Stimulated activated CD8-positive, alpha-beta memory T cell treated with anti-CD3 and anti-CD28 coated beads, Interleukin-15, amount 100 ng/mL, for 4 hours (primary cell): ENCODE results near the gene CLEC16A.

ENCODE experiments used
- DNase-seq, 2 donors: peaks; one replicate each; pipeline ENCODE4 v3.0.0-alpha.2; 2020; ENCODE audit warnings: low read depth in 2 of 2

CLEC16A gene

DNA sequence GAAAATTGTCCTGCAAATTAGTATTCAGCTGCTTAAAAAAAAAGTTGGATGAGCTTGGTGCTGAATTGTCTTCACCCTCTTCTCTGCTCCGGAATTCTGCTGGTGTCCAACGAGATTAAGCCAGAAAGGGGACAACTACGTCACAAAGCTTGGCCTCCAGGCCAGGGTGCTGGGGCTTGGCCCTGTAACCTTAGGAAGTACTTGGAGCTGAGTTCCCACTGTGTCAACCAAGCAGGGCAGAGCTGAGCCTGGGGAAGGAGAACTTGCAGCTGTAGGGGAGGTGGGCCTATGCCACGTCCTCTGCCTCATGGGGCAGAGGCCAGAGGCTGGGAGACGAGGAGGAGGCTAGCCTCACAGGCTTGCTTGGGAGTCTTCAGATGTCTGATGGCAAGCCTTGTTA lies 71.2 kb downstream of the CLEC16A start:
- no peak for DNase-seq

DNA sequence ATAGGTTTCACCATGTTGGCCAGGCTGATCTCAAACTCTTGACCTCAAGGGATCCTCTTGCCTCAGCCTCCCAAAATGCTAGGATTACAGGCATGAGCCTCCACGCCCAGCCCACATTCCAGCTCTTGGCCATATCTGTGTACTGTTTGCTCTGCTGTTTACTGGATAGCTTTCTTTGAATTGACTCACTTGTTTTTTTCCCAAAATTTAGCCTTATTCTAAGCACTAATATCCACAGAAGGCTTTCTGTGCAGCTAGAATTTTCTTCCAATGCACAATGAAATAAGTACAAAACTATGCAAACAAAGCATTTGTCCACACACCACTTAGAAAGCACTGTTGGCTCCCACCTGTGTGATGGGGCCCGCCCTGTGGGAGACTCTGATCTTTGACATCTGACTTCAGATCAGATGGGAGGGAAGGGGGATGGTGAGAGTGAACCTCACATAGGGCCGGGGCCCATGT lies 72.2 kb downstream of the CLEC16A start:
- no peak for DNase-seq

DNA sequence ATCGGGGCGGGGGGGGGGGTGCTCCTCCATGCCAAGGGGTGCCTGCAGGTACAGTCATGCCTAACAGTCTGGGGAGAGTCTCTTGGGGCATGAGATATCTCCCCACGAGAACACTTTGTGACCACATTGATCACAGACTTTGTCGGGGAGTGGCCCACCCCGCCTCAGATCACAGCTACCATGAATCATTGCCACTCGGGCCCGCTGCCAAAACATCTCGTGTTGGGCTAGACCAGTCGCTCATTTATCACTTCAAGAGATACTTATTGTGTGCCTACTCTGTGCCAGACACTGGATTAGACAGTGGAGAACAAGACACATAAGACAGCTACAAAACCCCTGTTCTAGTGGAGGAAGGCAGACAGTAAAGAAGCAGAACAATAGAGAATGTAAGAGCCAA lies 72.6 kb downstream of the CLEC16A start:
- peak; percentile 28 to 33 for DNase-seq

DNA sequence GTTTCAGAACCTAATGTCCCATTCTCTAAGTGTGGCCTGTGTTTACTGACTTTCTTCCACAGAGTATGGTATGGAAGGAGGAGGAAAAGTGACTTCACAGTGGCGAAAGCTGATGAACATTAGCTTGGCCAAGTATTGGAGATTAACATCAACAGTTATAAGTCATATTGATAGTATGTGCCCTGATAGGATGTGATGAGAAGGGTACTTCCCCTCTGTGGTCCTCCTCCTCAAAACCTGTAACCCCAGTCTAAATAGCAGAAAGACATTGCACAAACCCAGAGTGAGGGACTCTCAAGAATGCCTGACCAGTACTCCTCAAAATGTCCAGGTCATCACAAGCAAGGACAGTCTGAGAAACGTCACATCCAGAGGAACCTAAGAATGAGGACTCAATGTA lies 73.1 kb downstream of the CLEC16A start:
- no peak for DNase-seq

DNA sequence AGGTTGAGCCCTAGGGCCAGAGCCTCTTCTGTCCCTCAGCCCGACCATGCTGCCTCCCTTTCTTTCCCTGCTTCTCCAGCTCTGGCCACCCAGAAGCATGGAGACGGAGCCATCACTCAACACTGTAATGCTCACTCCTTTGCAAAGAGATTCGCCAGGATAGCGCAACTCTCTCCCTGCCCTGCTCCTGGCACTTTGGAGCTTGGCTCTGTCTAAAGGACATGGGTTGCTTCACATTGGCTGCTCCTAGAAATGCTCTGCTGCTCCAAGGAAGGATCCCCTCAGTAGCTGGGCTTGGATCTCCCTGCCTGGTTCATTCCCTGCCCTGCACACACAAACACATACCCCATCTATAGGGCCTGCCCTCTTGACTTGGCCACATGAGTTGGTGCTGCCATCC lies 76.0 kb downstream of the CLEC16A start:
- no peak for DNase-seq

DNA sequence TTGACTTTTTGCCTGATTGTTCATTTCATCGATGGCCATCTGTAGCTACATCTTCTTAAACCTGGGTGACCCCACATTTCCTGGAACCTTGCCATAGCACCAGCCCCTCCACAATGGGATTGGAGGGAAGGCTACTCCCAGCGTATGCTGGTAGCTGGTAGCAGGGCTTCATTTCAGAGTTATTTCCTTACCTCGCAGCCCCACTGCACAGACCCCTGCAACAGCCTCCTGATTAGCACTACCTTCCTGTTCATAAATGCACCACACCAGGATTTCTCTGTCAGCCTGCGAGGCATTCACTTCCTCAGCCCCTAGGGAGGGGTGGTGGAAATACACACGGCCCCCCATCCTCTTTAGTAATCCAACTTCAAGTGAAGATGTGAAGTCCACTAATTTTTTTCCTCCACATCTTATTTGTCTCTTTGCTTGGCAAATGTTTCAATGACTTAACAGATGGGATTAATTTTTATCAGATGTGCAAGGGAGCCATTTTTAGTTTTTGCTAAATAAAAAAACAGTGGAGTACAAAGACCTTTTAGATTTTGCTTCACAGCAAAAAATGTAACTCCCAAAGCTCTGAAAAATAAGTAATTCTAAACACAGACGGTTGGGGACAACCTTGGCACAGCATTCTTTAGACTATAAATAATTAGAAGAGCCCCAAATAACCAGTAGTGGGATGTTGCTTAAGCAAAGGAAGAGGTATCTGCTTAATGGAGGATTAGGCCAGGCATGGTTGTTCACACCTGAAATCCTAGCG lies 76.6 kb downstream of the CLEC16A start:
- DNase-seq = no peak

DNA sequence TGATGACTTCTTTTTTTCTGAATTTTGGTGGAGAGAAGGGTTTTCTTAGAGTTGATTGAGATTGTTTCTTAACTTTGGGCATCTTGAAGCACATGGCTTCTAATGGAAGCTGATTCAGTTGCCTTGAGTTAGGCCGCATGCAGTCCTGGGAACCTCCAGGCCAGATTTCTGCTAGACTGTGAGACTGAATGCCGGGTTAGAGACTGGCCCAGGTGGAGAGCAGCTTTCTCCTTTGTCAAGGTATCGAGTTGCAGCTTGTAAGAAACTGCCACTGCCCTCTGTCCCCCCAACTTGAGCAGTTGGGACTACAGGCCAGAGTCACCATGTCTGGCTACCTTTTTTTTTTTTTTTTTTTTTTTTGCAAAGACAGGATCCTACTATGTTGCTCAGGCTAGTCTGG lies 77.6 kb downstream of the CLEC16A start:
- DNase-seq = no peak

DNA sequence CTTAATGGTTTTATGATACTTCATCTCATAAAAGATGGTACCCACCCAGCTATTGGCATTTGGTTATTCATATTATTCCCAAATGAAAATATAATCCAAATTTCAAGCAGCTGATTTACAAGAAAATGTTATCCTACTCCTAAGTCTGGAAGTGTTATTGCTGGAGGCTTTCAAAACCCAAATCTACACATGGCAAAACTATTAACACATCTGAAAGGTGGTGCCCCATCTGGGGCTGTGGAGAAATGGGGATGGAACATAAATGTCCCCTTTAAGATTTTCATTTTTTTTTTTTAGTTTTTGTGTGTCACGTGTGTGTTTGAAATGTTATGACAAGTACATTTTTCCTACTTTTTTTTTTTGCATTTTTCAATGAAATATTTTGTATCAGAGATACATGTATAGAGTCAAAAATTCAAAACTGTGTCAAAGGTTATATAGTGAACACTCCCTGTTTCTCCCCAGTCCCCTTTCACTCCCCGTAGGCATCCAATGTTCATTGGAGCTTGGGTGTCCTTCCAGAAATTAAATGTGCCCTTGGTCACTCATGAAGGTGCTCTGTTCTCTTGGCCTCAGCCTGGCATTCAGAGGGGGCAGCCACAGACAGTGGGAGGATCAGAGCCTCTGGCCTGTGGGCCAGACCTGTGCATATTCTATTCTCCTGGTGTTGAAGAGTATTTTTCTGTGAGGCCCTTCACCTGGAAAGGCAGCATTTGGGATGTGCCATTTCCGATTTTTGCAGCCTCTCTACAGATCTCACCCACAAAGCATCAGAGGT lies 79.1 kb downstream of the CLEC16A start:
- no peak for DNase-seq

DNA sequence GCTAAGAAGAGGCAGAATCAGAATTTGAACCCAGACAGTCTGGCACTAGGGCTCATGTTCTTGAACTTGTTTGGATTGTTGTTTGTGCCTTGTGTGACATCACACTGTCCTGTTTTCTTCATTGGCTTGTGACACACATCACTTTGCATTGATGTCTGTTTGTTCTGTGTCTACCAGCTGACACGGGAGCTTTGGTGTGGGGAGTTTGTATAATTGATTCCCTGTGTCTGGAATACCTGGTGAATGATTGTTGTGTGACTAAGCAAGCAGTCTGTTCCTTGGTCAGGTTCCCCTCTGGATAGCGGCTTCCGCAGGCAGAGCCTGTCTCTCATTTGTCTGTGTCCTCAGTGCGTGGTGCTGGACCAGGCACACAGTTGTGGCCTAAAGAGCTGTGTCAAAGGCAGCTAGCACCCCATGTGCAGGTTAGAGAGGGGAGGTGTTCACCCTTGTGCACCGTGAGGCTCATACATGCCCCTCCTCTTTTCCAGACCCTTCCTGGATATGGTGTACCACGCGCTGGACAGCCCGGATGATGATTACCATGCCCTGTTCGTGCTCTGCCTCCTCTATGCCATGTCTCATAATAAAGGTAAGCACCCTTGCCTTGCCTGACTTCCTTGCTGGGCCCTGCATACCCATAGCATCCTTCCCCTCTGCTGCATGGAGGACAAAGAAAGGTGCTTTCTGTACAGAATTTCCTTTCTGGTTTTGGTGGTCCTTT lies 80.1 kb downstream of the CLEC16A start:
- DNase-seq = no peak

DNA sequence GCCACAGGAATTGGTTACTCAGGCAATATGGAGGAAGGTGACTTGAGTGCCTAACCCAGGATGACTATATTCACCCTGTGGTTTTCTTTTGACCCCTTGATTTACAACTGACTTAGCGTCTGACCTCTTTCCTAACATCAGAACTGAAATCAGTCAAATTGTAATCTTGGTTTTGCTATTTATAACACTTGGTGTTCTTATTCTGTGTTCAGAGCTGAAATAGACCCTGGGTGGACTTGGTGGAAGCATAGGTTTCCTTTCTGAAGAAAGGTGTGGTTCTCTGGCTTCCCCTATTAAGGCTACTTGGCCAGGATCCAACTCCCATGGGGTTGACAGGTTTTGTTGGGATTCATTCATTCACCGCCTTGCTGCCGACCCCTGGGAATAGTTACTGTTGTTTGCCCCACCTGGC lies 80.8 kb downstream of the CLEC16A start:
- DNase-seq = no peak

DNA sequence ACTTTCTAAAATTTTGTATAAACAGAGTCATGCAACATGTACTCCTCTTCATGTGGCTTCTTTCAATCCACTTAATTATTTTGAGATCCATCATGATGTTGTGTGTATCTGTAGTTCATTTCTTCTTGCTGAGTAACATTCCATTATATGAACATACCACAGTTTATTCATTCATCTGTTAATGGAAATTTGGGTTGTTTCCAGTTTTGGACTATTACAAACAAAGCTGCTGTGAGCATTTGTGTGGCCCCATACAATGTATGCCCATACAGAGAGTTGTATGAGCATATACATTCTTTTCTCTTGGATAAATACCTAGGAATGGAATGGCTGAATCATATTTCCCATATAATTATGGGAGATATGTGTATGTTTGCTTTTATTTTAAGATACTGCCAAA lies 85.6 kb downstream of the CLEC16A start:
- no peak for DNase-seq

DNA sequence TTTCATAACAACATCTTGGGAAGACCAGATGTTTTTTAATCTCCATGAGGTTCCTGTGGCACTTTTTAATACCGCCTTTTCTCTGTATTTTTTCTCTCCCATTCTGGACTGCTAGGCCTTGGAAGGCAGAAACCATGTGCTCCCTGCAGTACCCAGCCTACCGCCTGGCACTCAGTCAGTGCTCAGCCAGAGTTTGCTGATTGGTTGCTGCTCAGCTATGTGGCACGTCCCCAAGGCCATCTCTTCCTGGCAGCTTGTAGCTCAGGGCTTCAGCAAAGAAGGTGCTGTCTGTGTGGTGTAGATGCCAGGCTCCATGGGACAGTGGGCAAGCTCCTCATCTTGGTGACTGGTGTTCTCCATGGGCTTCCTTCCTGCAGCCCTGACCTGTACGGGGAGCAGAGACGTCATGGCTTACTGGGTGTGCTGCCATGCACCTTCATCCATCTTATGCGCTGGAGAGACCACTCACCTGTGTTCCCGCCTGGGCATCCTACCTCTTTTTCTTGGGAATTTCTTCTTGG lies 86.7 kb downstream of the CLEC16A start:
- DNase-seq = no peak

DNA sequence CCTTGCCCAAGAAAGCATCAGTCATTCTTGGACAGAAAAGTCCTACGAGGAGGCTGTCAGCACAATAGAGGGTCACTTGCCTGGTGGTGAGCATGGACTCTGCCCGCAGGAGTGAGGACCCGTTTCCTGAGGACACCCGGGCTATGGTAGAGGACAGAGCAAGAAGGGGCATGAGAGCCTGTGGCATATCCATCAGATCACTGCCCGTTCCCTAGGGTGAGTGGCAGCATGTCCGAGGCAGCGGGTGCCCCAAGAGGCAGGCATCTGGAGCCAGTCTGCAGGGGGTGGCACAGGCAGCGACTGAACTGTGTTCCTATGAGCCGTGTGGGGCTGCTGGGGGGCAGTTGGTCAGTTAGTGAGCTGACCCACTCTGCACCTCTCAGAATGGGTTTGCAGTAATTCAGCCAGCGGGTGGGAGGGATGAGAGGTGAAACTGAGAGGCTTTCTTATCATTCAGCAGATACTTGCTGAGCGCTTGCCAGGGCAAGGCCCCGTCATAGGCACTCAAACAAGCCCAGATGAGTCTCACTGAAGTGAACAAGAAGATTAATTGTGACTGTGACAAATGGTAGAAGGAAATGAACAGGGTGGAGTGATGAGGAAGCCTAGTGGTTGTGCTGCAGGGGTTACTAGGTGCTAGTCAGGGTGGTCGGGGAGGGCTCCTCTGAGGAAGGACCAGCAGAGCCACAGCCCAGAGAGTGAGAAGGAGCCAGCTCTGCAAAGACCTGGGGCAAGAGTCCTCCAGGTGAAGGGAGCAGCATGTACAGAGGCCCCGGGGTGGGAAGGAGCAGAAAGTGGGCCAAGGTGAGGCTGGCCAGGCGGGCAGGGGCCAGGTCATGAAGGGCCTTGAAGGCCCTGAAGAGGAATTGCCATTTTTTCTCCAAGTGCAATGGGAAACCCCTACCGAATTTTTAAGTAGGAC lies 87.9 kb downstream of the CLEC16A start:
- DNase-seq = no peak

DNA sequence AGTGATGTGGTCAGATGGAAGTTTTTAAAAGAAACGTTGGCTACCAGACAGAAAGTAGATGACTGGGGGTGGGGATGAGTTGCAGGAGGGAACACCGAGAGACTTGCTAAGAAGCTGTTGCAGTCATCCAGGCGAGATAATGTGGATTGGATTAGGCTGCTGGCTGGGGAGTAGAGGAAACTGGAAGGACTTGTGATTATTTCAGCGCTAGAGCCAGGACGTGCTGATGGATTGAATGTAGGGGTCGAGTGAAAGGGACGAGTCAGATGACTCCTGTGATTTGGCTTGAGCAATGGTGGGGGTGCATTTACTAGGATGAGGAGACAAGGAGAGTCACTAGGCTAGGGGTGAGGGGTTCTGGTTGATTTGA lies 88.5 kb downstream of the CLEC16A start:
- no peak for DNase-seq

DNA sequence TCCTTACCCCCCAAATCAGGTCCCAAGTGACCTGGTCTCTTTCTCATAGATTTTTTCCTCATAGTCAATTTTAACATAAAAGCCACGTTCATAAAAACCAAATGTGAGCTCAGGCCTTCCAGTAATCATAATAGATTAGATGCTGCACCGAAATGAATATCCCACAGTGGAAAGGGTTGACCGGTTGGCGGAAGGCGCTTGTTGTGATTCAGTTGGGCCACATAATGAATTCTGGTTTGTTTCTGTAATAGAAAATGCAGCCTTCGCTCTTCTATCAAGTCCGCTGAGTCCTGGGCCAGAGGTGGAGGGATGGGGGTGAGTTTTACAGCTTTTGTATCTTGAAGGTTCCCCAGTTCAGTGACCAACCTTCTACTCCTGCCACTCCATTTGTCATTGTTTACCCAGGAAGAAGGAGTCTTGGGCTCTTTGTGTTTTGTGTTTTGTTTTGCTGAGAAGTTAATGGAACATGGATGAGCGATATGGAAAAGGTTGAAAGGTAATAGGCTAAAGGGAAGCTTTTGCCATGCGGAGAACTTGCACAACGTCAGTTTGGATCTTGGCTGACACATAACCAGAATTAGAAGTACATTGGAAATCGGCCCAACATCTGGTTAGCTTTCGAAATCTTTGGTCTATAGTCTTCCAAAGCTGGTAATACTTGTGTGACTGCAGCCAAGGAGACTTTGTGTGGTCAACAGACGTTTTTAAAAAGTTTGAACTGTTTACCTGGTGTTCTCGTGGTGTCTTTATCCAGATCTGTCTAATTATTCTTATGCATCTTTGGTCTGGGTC lies 89.5 kb downstream of the CLEC16A start:
- no peak for DNase-seq

DNA sequence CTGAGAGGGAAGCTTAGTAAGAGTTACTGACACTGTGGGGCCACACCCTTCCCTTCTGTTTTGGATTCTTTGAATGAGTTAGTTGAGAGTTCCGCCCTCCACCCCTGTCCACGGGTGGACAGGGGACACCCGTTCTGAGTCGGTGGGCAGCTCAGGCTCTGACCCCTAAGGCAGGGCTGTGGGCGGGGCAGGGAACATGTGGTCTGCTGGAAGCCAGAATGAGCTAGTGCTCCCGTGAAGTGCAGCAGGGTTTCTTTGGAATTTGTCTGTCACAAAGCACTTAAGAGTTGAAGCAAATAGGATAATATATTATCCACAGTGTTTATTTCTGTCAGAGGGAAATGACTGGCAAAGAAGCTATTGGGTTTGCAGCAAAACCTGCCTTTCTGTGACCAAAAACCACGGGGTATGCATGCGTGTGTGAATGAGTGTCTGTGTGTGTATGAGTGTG lies 90.1 kb downstream of the CLEC16A start:
- no peak for DNase-seq

DNA sequence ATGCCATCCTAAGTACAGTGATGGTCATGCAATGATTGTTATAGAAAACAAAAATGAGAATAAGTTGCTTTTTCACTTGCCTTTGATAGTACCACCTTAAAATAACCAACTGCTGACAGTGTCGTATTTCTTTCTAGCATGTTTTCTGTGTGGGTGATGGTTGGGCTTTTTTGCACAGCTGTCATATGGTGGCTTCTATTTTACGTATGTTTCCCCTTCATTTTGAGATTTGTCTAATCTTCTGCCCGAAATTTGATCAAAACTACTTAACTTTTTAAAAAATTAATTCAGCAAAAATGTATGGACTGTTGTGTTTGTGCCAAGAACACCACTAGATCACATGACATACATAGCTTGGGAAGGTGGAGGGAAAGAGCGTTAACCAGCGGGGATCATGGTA lies 90.7 kb downstream of the CLEC16A start:
- no peak for DNase-seq

DNA sequence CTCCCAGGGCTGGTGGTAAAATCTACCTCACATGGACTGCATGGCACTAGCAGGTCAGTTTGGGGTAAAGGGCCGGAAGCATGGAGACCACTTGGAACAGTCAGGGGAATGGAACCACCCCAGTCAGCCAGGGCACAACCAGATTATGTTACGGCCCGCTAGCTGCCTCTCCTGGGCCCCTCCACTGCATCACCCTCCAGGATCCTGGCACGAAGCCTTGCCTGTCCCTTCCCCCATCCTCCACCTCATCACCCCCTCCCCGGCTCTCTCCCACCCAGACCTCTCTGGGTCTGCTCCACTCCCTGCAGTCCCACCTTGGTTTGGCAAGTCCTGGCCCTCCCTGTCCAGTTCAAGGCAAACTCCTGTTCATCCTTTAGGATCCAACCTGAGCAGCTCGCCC lies 91.7 kb downstream of the CLEC16A start:
- no peak for DNase-seq

DNA sequence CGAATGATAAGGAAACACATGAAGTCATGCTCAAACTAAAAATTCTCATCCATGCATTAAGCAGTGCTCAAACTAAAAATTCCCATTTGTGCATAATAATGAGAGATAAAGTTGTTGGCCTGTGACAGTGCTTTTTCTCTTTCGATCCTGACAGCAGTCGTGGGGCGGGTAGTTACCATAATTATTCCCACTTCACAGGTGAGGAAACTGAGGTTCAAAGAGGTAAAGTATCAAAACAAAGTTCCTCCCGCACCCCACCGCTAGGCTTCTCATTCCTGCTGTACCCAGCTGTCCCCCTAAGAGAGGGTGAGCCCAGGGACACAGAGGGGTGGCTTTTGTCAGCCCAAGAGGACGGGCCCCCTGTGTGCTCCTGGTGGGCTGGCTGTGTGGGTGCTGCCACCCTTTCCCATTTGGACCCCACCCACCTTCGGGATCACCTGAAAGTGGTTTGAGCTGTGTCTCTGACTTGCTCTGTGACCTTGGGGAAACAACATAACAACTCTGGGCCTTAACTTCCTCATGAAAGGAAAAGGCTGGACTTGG lies 92.6 kb downstream of the CLEC16A start:
- no peak for DNase-seq

DNA sequence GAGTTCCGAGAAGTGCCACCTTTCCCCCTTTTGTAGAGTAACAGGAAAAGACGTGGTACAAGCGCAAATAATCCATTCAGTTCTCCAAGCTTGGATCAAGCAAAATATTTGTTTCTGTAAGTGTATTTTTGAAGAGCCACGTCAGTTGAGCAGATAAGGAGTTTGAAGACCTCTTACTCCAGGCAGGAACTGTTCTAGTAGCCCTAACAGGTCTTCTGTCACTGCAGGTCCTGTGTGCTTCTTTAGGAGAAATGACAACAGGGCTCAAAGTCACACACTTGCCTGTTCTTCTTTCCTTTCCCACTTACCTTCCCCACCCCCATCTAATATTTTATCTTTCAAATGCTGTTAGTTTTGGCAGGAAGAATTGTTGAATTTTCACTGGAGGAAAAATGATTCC lies 93.9 kb downstream of the CLEC16A start:
- no peak for DNase-seq
